Fibroblast of lung (primary cell): ENCODE measurements around the gene COL4A6. TPM values are rescaled to one million over a fixed set of nuclear protein-coding genes. Genes with fewer than 3 reads are reported as not detected.

Source experiments
- DNase-seq, 2 donors: peaks; one replicate each; pipeline versions ENCODE4 v3.0.0 to v3.0.0-alpha.2; 2010; ENCODE audit warnings: low read depth in 2 of 2
- H2AFZ ChIP-seq: 2 replicates; pipeline ENCODE4 v1.5.1; 2012; ENCODE audit warnings: low read length, control low read depth, inconsistent platforms
- H3K27ac ChIP-seq: 2 replicates; pipeline ENCODE4 v1.5.1; 2011; ENCODE audit warnings: low read length, control low read depth; ENCODE audit not compliant: insufficient read depth
- H3K27me3 ChIP-seq: 2 replicates; pipeline ENCODE4 v1.5.1; 2011; ENCODE audit warnings: mild to moderate bottlenecking, low read length; ENCODE audit not compliant: control insufficient read depth, insufficient read depth
- H3K36me3 ChIP-seq: 2 replicates; pipeline ENCODE4 v1.5.1; 2011; ENCODE audit warnings: low read length; ENCODE audit not compliant: control insufficient read depth, insufficient read depth
- H3K4me1 ChIP-seq: 2 replicates; pipeline ENCODE4 v1.5.1; 2011; ENCODE audit warnings: low read length; ENCODE audit not compliant: control insufficient read depth, insufficient read depth; ENCODE audit errors: extremely low read depth
- H3K4me2 ChIP-seq: 2 replicates; pipeline ENCODE4 v1.5.1; 2011; ENCODE audit warnings: low read length, control low read depth; ENCODE audit not compliant: insufficient read depth; ENCODE audit errors: extremely low read depth
- H3K4me3 ChIP-seq, 4 experiments: fragments of 200-600 bp in 1 of 4; sonication (generic) in 1 of 4; replicated peaks in 1 of 4; 2 replicates each; pipeline ENCODE4 v1.5.1; 2011 to 2016; ENCODE audit warnings: low read length in 4 of 4, low read depth in 3 of 4, mild to moderate bottlenecking in 3 of 4, control low read depth in 2 of 4, inconsistent platforms in 1 of 4, mixed read lengths in 1 of 4; ENCODE audit not compliant: insufficient read depth in 1 of 4; ENCODE audit errors: control extremely low read depth in 1 of 4
- H3K79me2 ChIP-seq: 2 replicates; pipeline ENCODE4 v1.5.1; 2012; ENCODE audit warnings: mild to moderate bottlenecking, low read length, inconsistent platforms; ENCODE audit not compliant: control insufficient read depth, insufficient read depth
- H3K9ac ChIP-seq: 2 replicates; pipeline ENCODE4 v1.5.1; 2011; ENCODE audit warnings: mild to moderate bottlenecking, low read length, control low read depth; ENCODE audit not compliant: insufficient read depth
- H3K9me3 ChIP-seq: 2 replicates; pipeline ENCODE4 v1.5.1; 2012; ENCODE audit warnings: low read depth, low read length; ENCODE audit not compliant: control insufficient read depth, insufficient read depth
- H4K20me1 ChIP-seq: 2 replicates; pipeline ENCODE4 v1.5.1; 2011; ENCODE audit warnings: low read length; ENCODE audit not compliant: control insufficient read depth, insufficient read depth; ENCODE audit errors: extremely low read depth
- EZH2 ChIP-seq: IDR thresholded peaks from 2 replicates; pipeline ENCODE4 v1.5.1; 2012; ENCODE audit warnings: low read length, control low read depth, mild to moderate bottlenecking; ENCODE audit errors: missing control alignments
- polyA plus RNA-seq, 2 donors: library from polyadenylated mRNA; depleted of rRNA in 1 of 2; stranded (reverse) in 1 of 2; unstranded in 1 of 2; fragments of >200 nt; gene quantifications; 2 replicates each; pipeline ENCODE4 v1.2.1, GENCODE V29; 2011 to 2012; ENCODE audit warnings: missing spikeins in 1 of 2
- total RNA-seq: library from RNA; depleted of rRNA; stranded (reverse); fragments of >200 nt; gene quantifications from 2 replicates; pipeline ENCODE4 v1.2.1, GENCODE V29; 2014
- TF ChIP-seq, protein P1 (sequence below), 2 donors: IDR thresholded peaks in 1 of 2; conservative IDR thresholded peaks in 1 of 2; 1 replicate in 1 of 2; 2 replicates in 1 of 2; pipeline ENCODE4 v1.5.1; 2011 to 2012; ENCODE audit warnings: low read length in 2 of 2, control low read depth in 1 of 2, inconsistent platforms in 1 of 2, low read depth in 1 of 2, mild to moderate bottlenecking in 1 of 2

Gene COL4A6
- total and polyA plus RNA-seq, 2 donors (not counting 1 experiment from before 2014, with no cell fraction given) = 0.15 to 3.5 TPM

DNA sequence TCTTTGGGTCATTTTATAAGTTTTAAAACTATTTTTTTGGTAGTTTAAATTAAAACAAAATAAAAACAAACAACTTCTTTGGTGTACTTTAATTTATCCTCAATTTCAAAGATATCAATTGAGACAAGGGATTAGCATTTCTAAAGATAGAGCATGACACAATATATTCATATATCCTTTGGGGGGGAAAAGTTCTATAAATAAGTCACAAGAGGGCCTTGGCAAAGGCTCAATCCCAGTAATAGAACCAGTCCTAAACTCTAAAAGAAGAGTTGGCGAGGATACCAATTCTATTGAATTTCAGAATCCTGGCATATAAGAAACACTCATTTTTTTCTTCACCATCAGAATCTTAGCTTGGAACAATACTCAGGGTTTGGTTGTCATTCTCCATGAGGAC, 89.7 kb downstream of the COL4A6 start:
- DNase-seq = no peak
- Histone ChIP-seq H4K20me1 (no peaks in the 10 kb centered on the region), H3K27me3 (no peaks in the 10 kb centered on the region), H3K4me3 (no peak overlapping the region), H3K4me1 (no peaks in the 10 kb centered on the region), H3K79me2 (no peaks in the 10 kb centered on the region), H2AFZ (no peak overlapping the region), H3K4me2 (no peak overlapping the region), H3K27ac (no peak overlapping the region), H3K36me3 (no peaks in the 10 kb centered on the region), H3K9ac (no peak overlapping the region), H3K9me3 (no peaks in the 10 kb centered on the region)
- no peak for TF ChIP-seq EZH2
- TF ChIP-seq, protein P1, sequence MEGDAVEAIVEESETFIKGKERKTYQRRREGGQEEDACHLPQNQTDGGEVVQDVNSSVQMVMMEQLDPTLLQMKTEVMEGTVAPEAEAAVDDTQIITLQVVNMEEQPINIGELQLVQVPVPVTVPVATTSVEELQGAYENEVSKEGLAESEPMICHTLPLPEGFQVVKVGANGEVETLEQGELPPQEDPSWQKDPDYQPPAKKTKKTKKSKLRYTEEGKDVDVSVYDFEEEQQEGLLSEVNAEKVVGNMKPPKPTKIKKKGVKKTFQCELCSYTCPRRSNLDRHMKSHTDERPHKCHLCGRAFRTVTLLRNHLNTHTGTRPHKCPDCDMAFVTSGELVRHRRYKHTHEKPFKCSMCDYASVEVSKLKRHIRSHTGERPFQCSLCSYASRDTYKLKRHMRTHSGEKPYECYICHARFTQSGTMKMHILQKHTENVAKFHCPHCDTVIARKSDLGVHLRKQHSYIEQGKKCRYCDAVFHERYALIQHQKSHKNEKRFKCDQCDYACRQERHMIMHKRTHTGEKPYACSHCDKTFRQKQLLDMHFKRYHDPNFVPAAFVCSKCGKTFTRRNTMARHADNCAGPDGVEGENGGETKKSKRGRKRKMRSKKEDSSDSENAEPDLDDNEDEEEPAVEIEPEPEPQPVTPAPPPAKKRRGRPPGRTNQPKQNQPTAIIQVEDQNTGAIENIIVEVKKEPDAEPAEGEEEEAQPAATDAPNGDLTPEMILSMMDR (conservative IDR thresholded peaks at IDR 0.05 in 1 of 2, IDR thresholded peaks at IDR 0.05 in 1 of 2; ENCODE audit: low read depth in 1 of 2, low read length in 2 of 2) = no peak

DNA sequence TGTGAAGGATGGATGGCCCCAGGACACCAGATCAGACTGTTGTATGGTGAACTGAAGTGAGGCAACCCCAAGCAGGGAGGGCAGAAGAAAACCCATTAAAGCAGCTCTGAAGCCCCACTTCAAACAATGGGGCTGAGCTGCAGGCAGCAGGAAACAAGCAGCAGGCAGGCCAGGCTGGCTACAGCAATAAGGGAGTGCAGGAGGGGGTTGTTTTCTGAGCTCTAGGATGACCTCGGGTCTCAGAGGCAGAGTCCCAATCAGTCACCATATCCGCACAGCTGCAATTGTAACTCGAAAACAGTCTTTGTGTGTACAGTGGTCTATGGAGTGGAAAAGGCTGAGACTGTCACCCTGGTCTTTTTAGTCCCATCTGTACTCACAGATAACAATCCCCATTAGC, 90.4 kb downstream of the COL4A6 start:
- Histone ChIP-seq H2AFZ (no peak overlapping the region), H3K4me2 (no peak overlapping the region), H3K79me2 (no peaks in the 10 kb centered on the region), H3K27ac (no peak overlapping the region), H4K20me1 (no peaks in the 10 kb centered on the region), H3K9ac (no peak overlapping the region), H3K4me3 (no peak overlapping the region), H3K9me3 (no peaks in the 10 kb centered on the region), H3K27me3 (no peaks in the 10 kb centered on the region), H3K36me3 (no peaks in the 10 kb centered on the region), H3K4me1 (no peaks in the 10 kb centered on the region)
- TF ChIP-seq EZH2 = no peak
- TF ChIP-seq, protein P1 (conservative IDR thresholded peaks at IDR 0.05 in 1 of 2, IDR thresholded peaks at IDR 0.05 in 1 of 2; ENCODE audit: low read depth in 1 of 2, low read length in 2 of 2) = no peak
- DNase-seq = no peak

DNA sequence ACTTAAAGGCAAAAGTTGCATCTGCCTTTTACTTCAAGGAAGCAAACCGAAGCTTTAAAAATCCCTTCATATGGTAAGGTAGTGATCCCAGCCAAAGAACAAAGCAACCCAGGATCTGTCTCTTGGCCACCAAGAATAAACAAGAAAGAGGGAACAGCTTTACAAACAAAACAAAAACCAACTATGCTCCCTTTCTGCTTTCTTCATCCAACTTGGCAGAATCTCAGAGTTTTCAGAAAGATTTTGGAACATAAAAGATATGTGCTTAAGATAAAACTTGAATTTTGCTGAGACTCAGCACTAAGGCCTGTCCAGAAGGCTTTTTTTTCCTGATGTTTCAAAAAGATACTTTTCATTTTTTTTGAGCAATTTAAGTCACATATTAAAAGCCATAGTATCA, 94.0 kb downstream of the COL4A6 start:
- no peak overlapping the region for H3K27ac ChIP-seq
- no peak overlapping the region for H2AFZ ChIP-seq
- no peaks in the 10 kb centered on the region for H3K4me1 ChIP-seq
- DNase-seq = peak in 1 of 2 donors; percentile 33
- no peaks in the 10 kb centered on the region for H4K20me1 ChIP-seq
- no peaks in the 10 kb centered on the region for H3K27me3 ChIP-seq
- H3K4me3 ChIP-seq = no peak overlapping the region
- no peak overlapping the region for H3K9ac ChIP-seq
- no peaks in the 10 kb centered on the region for H3K79me2 ChIP-seq
- H3K36me3 ChIP-seq = no peaks in the 10 kb centered on the region
- H3K4me2 ChIP-seq = no peak overlapping the region
- no peaks in the 10 kb centered on the region for H3K9me3 ChIP-seq
- TF ChIP-seq EZH2 = no peak
- TF ChIP-seq, protein P1 (conservative IDR thresholded peaks at IDR 0.05 in 1 of 2, IDR thresholded peaks at IDR 0.05 in 1 of 2; ENCODE audit: low read depth in 1 of 2, low read length in 2 of 2) = no peak
